ENCODE data around the gene CDNF. TPM values are rescaled to one million over a fixed set of nuclear protein-coding genes. Genes with fewer than 3 reads are reported as not detected.

CDNF gene
- polyA plus RNA-seq, 1 of the 3 experiments (the other 2 are of a cell fraction): 1.2 TPM

DNA sequence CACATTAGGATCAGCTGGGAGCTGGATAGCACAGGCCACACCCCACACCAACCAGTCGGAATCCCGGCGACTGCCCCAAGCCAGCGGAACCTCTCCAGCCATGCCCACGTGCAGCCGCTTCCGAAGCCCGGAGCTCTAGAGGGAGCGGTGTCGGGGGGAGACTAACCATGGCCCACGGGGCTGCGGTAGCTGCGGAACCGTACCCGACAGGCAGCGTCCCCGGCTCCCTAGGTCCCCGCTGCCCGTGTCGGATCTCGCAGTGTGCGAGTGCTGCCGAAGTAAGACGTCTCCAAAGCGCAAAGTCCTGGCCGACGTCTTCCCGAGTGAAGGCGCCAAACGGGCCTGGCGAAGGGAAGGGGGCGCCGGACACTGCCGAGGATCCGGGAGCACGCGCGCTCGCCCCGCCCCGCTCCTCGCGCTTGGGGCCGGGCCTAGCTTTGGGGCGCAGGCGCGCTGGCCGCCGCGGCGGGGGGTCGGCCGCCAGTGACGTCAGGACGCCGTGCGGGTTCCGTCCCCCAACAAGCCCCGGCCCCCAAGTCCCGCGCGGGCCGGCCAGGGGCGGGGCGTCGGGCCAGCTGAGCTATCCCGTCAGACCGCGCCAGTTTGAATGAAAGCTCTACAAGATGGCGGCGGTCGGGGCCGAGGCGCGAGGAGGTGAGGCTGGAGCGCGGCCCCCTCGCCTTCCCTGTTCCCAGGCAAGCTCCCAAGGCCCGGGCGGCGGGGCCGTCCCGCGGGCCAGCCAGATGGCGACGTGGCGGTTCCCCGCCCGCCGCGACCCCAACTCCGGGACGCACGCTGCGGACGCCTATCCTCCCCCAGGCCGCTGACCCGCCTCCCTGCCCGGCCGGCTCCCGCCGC lies 40.7 kb upstream of the CDNF start, which contains the start of gene SUV39H2:
TSS of gene SUV39H2 (plus strand) at position 601 of the 858 bp plus-strand sequence. CDS start at position 624, 23 bp downstream.
- Histone ChIP-seq H3K9me3 (no peaks in the 10 kb centered on the region), H3K27me3 (ENCODE audit: insufficient read depth) (no peaks in the 10 kb centered on the region), H3F3A (replicated peaks; ENCODE audit: insufficient read depth) (peaks cover 8% of the 10 kb centered on the region), H3K4me3 (ENCODE audit: low read depth in 2 of 2, low read length in 1 of 2) (peak within 1 kb of the TSS; percentile 88 to 97), H3K79me2 (ENCODE audit: insufficient read depth) (peaks cover 79% of the 10 kb centered on the region), H3K27ac (ENCODE audit: low read depth in 2 of 2, low read length in 1 of 2) (peak within 1 kb of the TSS; percentile 94 to 96), H4K20me1 (ENCODE audit: insufficient read depth) (no peaks in the 10 kb centered on the region), H3K9me2 (no peaks in the 10 kb centered on the region), H3K9ac (peak within 1 kb of the TSS; percentile 90), H3K4me2 (peak within 1 kb of the TSS; percentile 91), H3K4me1 (ENCODE audit: control insufficient read depth in 1 of 2, insufficient read depth in 2 of 2, low read depth in 1 of 2, low read length in 1 of 2) (peaks cover 18 to 19% of the 10 kb centered on the region in 2 experiments; a peak in 3 of 4 replicates), H2AFZ (ENCODE audit: low read depth) (peak within 1 kb of the TSS; percentile 82), H3K36me3 (replicated peaks in 1 of 2; ENCODE audit: control insufficient read depth in 1 of 2, insufficient read depth in 2 of 2, low read length in 1 of 2) (peaks cover 11 to 16% of the 10 kb centered on the region in 2 experiments)
- POLR2A ChIA-PET: interaction anchor here (0.8 to 2.8 kb wide), 5 partner anchors 9 to 81 kb away, joined by 3 to 36 read pairs (median 12); partner anchors contain the start of genes CDNF, DCLRE1C, HSPA14 and MEIG1
- CTCF ChIA-PET: interaction anchor here (0.8 to 1.7 kb wide), 6 partner anchors 9 to 381 kb away, joined by 3 to 8 read pairs (median 4); partner anchors contain the start of genes CDNF, HSPA14 and MSANTD7
- DNase-seq: peak; percentile 100
- WGBS (ENCODE audit: low lambda C conversion rate): 0% methylated on average over 8 of the region's 102 CpGs
- TF ChIP-seq FOSL2 (IDR thresholded peaks at IDR 0.05; ENCODE audit: borderline replicate concordance, low read depth) (no peak), YY1 (IDR thresholded peaks at IDR 0.05; ENCODE audit: low read depth) (peak; percentile 92), CHD2 (IDR thresholded peaks at IDR 0.05; ENCODE audit: low read length, partially characterized antibody) (peak; percentile 97), GATA2 (CRISPR knock-in tag; IDR thresholded peaks at IDR 0.05) (no peak), RFX5 (IDR thresholded peaks at IDR 0.05; ENCODE audit: low read length) (0 out of 2 replicates have a peak, but pooled peaks have one; percentile 22), POLR2AphosphoS5 (IDR thresholded peaks at IDR 0.05; ENCODE audit: low read depth, low read length) (peak; percentile 88), TAF1 (IDR thresholded peaks at IDR 0.05; ENCODE audit: borderline replicate concordance, low read depth, low read length) (peak; percentile 81), SMC3 (IDR thresholded peaks at IDR 0.05; ENCODE audit: low read depth, low read length) (no peak), ELF1 (IDR thresholded peaks at IDR 0.05) (peak; percentile 13; the same call in 1 of the 2 replicates), ZBTB33 (IDR thresholded peaks at IDR 0.05; ENCODE audit: borderline replicate concordance, low read depth) (peak; percentile 91), JUND (IDR thresholded peaks at IDR 0.05) (no peak), RCOR1 (IDR thresholded peaks at IDR 0.05; ENCODE audit: low read length) (no peak), NFIC (IDR thresholded peaks at IDR 0.05; ENCODE audit: borderline replicate concordance) (no peak), NRF1 (IDR thresholded peaks at IDR 0.05; ENCODE audit: low read depth, low read length) (peak; percentile 80), USF2 (IDR thresholded peaks at IDR 0.05; ENCODE audit: borderline replicate concordance, low read depth, low read length) (0 out of 2 replicates have a peak, but pooled peaks have one; percentile 18), RAD21 (IDR thresholded peaks at IDR 0.05; ENCODE audit: low read length) (no peak), USF1 (IDR thresholded peaks at IDR 0.05; ENCODE audit: borderline replicate concordance, low read depth) (peak; percentile 36; the same call in 1 of the 2 replicates), MXI1 (IDR thresholded peaks at IDR 0.05; ENCODE audit: low read depth, low read length) (peak; percentile 94)
- TF ChIP-seq, protein P1, sequence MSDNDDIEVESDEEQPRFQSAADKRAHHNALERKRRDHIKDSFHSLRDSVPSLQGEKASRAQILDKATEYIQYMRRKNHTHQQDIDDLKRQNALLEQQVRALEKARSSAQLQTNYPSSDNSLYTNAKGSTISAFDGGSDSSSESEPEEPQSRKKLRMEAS (IDR thresholded peaks at IDR 0.05; ENCODE audit: low read depth): peak; percentile 93
- TF ChIP-seq, protein P2, sequence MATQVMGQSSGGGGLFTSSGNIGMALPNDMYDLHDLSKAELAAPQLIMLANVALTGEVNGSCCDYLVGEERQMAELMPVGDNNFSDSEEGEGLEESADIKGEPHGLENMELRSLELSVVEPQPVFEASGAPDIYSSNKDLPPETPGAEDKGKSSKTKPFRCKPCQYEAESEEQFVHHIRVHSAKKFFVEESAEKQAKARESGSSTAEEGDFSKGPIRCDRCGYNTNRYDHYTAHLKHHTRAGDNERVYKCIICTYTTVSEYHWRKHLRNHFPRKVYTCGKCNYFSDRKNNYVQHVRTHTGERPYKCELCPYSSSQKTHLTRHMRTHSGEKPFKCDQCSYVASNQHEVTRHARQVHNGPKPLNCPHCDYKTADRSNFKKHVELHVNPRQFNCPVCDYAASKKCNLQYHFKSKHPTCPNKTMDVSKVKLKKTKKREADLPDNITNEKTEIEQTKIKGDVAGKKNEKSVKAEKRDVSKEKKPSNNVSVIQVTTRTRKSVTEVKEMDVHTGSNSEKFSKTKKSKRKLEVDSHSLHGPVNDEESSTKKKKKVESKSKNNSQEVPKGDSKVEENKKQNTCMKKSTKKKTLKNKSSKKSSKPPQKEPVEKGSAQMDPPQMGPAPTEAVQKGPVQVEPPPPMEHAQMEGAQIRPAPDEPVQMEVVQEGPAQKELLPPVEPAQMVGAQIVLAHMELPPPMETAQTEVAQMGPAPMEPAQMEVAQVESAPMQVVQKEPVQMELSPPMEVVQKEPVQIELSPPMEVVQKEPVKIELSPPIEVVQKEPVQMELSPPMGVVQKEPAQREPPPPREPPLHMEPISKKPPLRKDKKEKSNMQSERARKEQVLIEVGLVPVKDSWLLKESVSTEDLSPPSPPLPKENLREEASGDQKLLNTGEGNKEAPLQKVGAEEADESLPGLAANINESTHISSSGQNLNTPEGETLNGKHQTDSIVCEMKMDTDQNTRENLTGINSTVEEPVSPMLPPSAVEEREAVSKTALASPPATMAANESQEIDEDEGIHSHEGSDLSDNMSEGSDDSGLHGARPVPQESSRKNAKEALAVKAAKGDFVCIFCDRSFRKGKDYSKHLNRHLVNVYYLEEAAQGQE (IDR thresholded peaks at IDR 0.05; ENCODE audit: low read depth, low read length): no peak; the same call in 1 of the 2 replicates
- TF ChIP-seq, protein P3, sequence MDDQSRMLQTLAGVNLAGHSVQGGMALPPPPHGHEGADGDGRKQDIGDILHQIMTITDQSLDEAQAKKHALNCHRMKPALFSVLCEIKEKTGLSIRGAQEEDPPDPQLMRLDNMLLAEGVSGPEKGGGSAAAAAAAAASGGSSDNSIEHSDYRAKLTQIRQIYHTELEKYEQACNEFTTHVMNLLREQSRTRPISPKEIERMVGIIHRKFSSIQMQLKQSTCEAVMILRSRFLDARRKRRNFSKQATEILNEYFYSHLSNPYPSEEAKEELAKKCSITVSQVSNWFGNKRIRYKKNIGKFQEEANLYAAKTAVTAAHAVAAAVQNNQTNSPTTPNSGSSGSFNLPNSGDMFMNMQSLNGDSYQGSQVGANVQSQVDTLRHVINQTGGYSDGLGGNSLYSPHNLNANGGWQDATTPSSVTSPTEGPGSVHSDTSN (IDR thresholded peaks at IDR 0.05): peak; percentile 68
